GM12864 (cell line): Measurements from ENCODE around the gene CYTH1.

ENCODE experiments used
- DNase-seq: peaks from one replicate; pipeline ENCODE4 v3.0.0-alpha.2; 2011; ENCODE audit warnings: low read depth
- H3K4me3 ChIP-seq: 2 replicates; pipeline ENCODE4 v1.5.1; 2011; ENCODE audit warnings: mild to moderate bottlenecking, low read depth, low read length, control low read depth
- TF ChIP-seq, protein P1 (sequence below): IDR thresholded peaks from 2 replicates; pipeline ENCODE4 v1.5.1; 2011; ENCODE audit warnings: low read depth, mild to moderate bottlenecking, moderate library complexity, low read length, control low read depth, inconsistent platforms; ENCODE audit errors: missing control alignments

Gene CYTH1

DNA sequence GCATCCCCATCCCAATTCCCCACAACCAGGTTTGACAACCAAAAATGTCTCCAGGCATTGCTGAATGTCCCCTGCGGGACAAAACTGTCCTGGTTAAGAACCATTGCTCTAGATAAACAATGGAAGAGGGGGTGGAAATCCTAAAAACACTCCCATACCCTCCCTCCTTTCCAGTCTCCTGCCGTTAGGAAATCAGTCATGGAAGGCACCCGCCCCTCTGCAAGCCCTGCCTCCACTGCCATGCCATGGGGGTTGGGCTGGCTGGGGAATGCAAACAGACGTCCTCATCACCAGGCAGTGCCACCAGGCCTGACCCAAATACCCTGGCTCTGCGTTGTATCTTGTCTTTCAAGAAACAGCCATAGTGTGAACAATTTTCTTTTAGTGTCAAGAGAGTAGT lies 57.5 kb downstream of the CYTH1 start:
- no peak for DNase-seq
- peak overlapping the region; percentile 54 for H3K4me3 ChIP-seq
- TF ChIP-seq, protein P1, sequence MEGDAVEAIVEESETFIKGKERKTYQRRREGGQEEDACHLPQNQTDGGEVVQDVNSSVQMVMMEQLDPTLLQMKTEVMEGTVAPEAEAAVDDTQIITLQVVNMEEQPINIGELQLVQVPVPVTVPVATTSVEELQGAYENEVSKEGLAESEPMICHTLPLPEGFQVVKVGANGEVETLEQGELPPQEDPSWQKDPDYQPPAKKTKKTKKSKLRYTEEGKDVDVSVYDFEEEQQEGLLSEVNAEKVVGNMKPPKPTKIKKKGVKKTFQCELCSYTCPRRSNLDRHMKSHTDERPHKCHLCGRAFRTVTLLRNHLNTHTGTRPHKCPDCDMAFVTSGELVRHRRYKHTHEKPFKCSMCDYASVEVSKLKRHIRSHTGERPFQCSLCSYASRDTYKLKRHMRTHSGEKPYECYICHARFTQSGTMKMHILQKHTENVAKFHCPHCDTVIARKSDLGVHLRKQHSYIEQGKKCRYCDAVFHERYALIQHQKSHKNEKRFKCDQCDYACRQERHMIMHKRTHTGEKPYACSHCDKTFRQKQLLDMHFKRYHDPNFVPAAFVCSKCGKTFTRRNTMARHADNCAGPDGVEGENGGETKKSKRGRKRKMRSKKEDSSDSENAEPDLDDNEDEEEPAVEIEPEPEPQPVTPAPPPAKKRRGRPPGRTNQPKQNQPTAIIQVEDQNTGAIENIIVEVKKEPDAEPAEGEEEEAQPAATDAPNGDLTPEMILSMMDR = no peak

DNA sequence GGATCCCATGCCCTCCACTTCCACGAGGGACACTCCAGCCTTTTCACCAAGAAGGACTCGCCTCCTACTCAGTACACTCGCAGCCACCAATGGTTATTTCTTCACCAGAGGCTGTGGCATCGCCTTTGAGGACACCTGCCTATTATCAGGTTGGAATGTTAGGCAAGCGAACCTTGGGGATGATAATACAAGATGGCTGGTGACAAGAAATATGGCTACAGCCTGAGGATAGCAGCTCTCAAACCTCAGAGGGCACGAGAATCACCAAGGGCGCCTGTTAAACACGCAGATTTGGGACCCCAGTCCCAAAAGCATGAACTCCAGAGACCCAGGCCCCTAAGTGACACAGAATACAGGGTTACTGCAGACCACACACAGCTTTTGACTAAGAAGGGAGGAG lies 58.1 kb downstream of the CYTH1 start:
- TF ChIP-seq, protein P1 = no peak
- DNase-seq = no peak
- H3K4me3 ChIP-seq = peak overlapping the region; percentile 54

DNA sequence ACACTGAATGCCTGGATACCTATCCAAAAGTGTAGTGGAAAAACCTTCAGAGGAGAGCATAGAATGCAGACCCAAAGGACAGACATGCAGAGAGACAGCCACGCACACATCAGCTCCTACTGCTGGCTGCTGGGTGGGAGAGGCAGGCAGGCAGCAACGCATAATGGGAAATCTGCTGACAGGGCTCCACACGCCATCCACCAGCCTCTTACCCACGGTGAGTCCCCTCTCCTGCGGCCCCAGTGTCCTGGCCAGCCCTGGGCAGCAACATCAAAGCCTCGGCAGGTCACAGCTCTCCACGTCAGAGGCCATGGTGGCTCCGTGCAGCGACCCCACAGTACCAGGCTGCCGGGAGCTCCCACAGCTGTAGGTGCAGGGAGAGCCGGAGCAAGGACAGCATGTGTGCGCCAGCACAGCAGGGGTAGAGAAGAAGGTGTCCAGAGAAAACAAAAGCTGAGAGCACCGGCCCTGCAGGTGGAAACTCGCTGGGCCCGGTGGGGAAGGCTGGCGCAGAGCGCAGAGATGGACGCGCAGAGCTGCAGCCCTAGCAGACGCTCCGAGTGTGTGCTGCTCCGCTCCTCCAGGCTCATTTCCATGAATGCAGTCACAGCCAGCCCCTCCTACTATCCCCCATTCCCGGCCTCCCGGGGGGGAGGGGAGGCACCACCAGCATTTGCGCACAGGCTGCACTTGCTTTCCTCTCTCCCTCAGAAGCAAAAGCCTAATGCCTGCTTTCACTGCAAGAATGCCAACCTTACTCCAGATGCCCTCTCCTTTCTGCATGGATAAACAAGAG lies 58.9 kb downstream of the CYTH1 start:
- peak overlapping the region; percentile 54 for H3K4me3 ChIP-seq
- TF ChIP-seq, protein P1 = no peak
- DNase-seq = no peak

DNA sequence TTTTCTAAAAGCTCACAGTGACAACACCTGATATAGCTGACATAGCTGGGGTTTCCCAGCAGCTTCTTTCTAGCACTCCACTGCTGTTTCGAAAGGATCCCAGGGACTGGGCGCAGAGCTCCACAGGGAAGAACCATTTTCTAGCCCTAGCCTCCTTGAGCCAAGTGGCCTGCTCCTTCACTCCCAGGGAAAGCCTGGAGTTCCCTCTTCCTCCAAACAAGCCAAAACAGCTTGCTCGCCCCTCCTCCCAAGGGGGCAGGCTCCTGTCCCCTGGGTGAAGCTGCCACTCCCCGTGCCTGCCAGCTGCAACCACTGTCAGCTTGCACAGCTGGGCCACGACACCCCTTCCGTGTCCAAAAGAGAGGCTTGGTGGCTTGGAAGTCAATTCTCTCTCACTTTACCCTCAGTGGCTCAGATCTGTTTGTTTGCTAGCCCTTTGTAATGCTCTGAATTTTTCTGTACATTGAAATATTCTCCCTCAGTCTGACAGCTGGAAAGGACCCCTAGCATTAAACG lies 59.8 kb downstream of the CYTH1 start:
- peak overlapping the region; percentile 54 for H3K4me3 ChIP-seq
- TF ChIP-seq, protein P1 = no peak
- no peak for DNase-seq

DNA sequence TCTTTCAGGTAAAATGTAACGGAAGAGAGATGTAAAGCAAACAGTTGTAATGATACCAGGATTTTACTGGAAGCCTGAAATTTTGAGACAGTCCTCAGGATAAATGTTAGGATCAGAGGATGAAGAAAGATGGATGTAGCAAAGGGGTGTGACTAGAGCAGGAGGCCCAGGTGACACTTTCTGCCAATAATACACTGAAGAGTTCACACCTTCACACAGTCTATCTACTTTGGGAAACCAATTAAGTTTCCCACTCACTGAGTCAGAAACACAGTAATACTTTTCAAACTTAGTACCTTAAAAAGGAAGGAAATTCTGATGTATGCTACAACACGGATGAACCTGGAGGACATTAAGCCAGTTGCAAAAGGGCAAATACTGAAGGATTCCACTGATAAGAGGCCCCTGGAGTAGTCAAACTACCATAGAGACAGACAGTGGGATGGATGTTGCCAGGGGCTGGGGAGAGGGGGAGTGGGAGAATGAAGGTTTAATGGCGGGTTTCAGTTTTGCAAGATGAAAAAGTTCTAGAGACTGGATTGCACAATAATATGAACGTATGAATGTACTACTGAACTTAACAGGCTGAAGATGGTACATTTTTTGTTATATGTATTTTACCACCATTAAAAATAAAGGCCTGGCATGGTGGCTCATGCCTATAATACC lies 62.3 kb downstream of the CYTH1 start:
- TF ChIP-seq, protein P1 = no peak
- peak overlapping the region; percentile 3; the same call in 1 of the 2 replicates for H3K4me3 ChIP-seq
- no peak for DNase-seq

DNA sequence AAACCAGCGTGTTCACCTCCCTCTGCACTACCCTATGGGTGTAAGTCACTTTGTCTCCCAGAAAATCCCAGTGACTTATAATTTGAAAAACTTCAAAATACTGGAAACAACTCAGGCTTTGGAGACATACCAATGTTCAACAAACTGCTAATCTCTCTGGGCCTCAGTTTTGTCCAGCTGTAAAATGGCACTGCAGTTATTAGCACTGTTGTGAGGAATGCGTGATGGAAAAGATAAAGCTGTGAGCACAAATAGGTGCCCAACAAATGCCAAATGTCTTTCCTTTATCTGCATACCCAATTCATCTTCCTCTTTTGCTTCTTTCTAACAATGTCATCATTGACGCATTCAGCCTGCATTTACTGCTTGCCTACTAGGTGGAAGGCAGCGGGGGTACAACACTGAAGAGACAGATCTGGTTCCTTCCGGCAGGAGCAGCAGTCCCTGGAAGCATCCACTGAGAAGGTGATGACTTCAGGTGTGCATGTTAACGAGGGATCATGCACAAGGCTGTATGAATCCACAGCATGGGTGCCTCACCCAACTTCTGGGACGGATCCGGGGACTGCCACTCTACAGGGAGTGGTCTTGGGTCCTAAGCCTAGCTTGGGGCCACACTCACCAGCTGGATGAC lies 63.4 kb downstream of the CYTH1 start:
- TF ChIP-seq, protein P1 = no peak
- no peak for DNase-seq
- H3K4me3 ChIP-seq = peak overlapping the region; percentile 50
